HCEC 1CT (cell line): ENCODE data around the gene FLVCR2.
"Not testable (repeated sequence)": the region's sequence is repeated elsewhere in the genome, so short reads cannot be mapped to it uniquely, and the experiment has no call there.

Source experiments
- DNase-seq: peaks from one replicate; pipeline ENCODE4 v3.0.0-alpha.2; 2017

Gene FLVCR2

GRCh38 chr14:75673345-75674035, 95.1 kb downstream of the FLVCR2 start:
- no peak for DNase-seq

DNA sequence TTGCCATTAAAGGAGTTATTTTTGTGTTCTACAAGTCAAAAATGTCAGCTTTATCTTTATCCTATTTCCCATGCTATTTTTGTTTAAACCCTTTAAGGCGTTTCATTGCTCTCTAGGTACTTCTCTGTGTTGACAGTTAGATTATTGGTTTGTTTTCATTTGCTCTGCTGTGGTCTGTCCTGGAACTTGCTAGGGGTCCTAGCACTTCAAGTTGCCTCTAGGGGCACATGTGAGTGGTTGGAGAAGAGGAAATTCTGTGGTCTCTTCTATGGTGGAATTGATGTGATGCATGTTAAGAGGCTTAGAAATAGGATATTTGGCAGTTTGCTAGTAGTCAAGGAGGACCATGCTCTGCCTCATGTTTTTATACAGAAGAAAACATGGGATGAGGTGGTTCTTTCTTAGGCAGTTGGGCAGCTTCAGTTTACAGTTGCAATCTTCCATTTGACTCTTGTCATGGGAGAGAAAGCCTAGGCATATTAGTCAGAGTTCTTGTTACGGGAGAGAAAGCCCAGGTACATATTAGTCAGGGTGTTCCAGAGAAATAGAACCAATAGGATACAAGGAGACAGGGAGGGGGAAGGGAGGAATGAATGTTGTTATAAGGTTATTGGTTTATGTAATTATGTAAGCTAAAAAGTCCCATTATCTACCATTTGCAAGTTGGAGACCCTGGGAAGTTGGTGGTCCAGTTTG, 97.0 kb downstream of the FLVCR2 start:
- DNase-seq: no peak

DNA sequence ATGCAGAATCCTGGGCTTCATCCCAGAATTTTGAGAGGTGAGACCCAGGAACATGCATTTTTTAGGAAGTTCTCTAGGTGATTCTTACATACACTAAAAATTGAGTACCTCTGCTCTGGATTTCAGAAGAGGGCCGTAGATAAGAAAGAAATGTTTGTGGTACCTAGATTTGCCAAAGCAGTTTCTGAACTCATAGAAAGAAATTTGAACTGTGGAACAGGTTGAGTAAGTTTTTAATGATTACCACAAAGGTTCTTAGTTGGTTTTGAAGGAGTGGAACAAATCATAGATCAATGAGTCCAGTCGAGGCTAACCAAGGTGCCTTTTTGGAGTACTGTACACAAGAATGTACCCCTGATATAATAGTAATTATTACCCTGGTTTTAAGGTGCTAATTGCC, 107.5 kb downstream of the FLVCR2 start:
- no peak for DNase-seq

DNA sequence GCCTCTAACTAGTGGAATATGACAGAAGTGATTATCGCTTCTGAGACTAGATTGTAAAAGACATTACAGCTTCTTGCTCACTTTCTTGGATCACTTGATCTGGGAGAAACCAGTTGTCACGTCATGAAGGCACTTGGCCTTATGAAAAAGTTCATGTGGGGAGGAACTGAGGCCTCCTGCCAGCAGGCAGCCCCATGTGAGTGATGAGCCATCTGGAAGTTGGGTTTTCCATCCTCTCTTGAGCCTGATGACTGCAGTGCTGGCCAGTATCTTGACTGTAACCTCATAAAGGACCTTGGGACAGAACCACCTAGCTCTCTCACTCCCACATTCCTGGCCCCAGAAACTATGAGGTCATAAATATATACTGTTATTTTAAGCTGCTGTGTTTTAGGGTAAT, 110.6 kb downstream of the FLVCR2 start:
- DNase-seq: peak; percentile 12

GRCh38 chr14:75690010-75690409, 111.6 kb downstream of the FLVCR2 start:
- no peak for DNase-seq

DNA sequence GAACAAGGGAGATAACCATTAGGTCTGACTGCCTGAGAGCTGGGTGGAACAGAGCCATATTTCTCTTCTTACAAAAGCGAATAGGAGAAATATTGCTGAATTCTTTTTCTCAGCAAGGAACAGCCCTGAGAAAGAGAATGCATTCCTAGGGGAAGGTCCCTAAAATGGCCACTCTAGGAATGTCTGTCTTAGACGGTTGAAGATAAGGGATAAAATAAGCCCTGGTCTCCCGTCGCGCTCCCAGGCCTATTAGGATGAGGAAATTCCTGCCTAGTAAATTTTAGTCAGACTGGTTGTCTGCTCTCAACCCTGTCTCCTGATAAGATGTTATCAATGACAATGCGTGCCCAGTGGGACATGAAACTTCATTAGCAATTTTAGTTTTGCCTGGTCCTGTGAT, 116.6 kb downstream of the FLVCR2 start:
- DNase-seq: not testable (repeated sequence)

- DNase-seq: no peak
Observed at GRCh38 chr14:75697386-75697785, 119.0 kb downstream of the FLVCR2 start.
